ENCODE data around the gene MEIS2. TPM values are rescaled to one million over a fixed set of nuclear protein-coding genes. Genes with fewer than 3 reads are reported as not detected.
A peak's percentile ranks its signal among the peaks of the same experiment; 100 is the strongest.

The MEIS2 gene
- total RNA-seq, 1 experiment from 2014 or later, result 80.4 TPM

- in situ Hi-C loops (cut with HindIII; ENCODE audit: low sequenced_read_pairs), result no loop called here
- peak; percentile 40 for DNase-seq (ENCODE audit: low spot score)
Measured at GRCh38 chr15:37102305-37103162, 2.2 kb upstream of the MEIS2 start.

- in situ Hi-C loops (cut with HindIII; ENCODE audit: low sequenced_read_pairs), result no loop called here
- peak; percentile 48 for DNase-seq (ENCODE audit: low spot score)
Measured at GRCh38 chr15:37101980-37102304, 1.6 kb upstream of the MEIS2 start.

- in situ Hi-C loops (cut with HindIII; ENCODE audit: low sequenced_read_pairs), result no loop called here
- no peak for DNase-seq (ENCODE audit: low spot score)
Measured at GRCh38 chr15:37100966-37101215, 542 bp upstream of the MEIS2 start.

- DNase-seq (ENCODE audit: low spot score), result peak; percentile 49
- in situ Hi-C loops (cut with HindIII; ENCODE audit: low sequenced_read_pairs), result no loop called here
Measured at GRCh38 chr15:37099319-37100108, 835 bp downstream of the MEIS2 start.

- peak; percentile 56 for DNase-seq (ENCODE audit: low spot score)
Measured at GRCh38 chr15:37098468-37099318, 1.7 kb downstream of the MEIS2 start.

GRCh38 chr15:37097144-37097919, 3.0 kb downstream of the MEIS2 start:
- in situ Hi-C loops (cut with HindIII; ENCODE audit: low sequenced_read_pairs), result no loop called here
- peak; percentile 41 for DNase-seq (ENCODE audit: low spot score)

More at GRCh38 chr15:37098468-37099318, 1.7 kb downstream of the MEIS2 start:
- in situ Hi-C loops (cut with HindIII; ENCODE audit: low sequenced_read_pairs), result no loop called here

- in situ Hi-C loops (cut with HindIII; ENCODE audit: low sequenced_read_pairs), result no loop called here
- DNase-seq (ENCODE audit: low spot score), result peak; percentile 35
Measured at GRCh38 chr15:37096558-37097143, 3.7 kb downstream of the MEIS2 start.

- DNase-seq (ENCODE audit: low spot score), result peak; percentile 26
- in situ Hi-C loops (cut with HindIII; ENCODE audit: low sequenced_read_pairs), result no loop called here
Measured at GRCh38 chr15:37095770-37096557, 4.4 kb downstream of the MEIS2 start.

GRCh38 chr15:37094915-37095711, 5.2 kb downstream of the MEIS2 start:
- in situ Hi-C loops (cut with HindIII; ENCODE audit: low sequenced_read_pairs), result no loop called here
- no peak for DNase-seq (ENCODE audit: low spot score)

GRCh38 chr15:37094333-37094914, 5.9 kb downstream of the MEIS2 start:
- in situ Hi-C loops (cut with HindIII; ENCODE audit: low sequenced_read_pairs), result no loop called here
- DNase-seq (ENCODE audit: low spot score), result peak; percentile 10

- peak; percentile 6 for DNase-seq (ENCODE audit: low spot score)
- in situ Hi-C loops (cut with HindIII; ENCODE audit: low sequenced_read_pairs), result no loop called here
Measured at GRCh38 chr15:37093480-37094332, 6.6 kb downstream of the MEIS2 start.

- DNase-seq (ENCODE audit: low spot score), result peak; percentile 2
- in situ Hi-C loops (cut with HindIII; ENCODE audit: low sequenced_read_pairs), result no loop called here
Measured at GRCh38 chr15:37090543-37091175, 9.7 kb downstream of the MEIS2 start.

- no peak for DNase-seq (ENCODE audit: low spot score)
- in situ Hi-C loops (cut with HindIII; ENCODE audit: low sequenced_read_pairs), result no loop called here
Measured at GRCh38 chr15:37088436-37088835, 11.9 kb downstream of the MEIS2 start.

GRCh38 chr15:37087131-37087588, 13.2 kb downstream of the MEIS2 start:
- DNase-seq (ENCODE audit: low spot score), result no peak
- in situ Hi-C loops (cut with HindIII; ENCODE audit: low sequenced_read_pairs), result no loop called here

GRCh38 chr15:37086521-37086920, 13.8 kb downstream of the MEIS2 start:
- no peak for DNase-seq (ENCODE audit: low spot score)
- in situ Hi-C loops (cut with HindIII; ENCODE audit: low sequenced_read_pairs), result no loop called here
